OCI-LY1 (cell line): ENCODE measurements around the gene PARP3.

ENCODE experiments used
- CTCF ChIP-seq: fragments of 200-600 bp; sonication (generic), shearing (Covaris generic); IDR thresholded peaks from 2 replicates; pipeline ENCODE4 v1.5.1; 2017; ENCODE audit warnings: mild to moderate bottlenecking, antibody characterized with exemption, low read length, moderate library complexity, mixed read lengths
- EZH2 ChIP-seq: fragments of 200-600 bp; sonication (generic), shearing (Covaris generic); IDR thresholded peaks from 2 replicates; pipeline ENCODE4 v1.8.0; 2017; ENCODE audit warnings: borderline replicate concordance, mixed run types, mild to moderate bottlenecking, antibody characterized with exemption, low read length, moderate library complexity, mixed read lengths

- no peak for TF ChIP-seq CTCF
- no peak for TF ChIP-seq EZH2
Observed at GRCh38 chr3:51978143-51978502, 36.0 kb downstream of the PARP3 start.
